Measurements from ENCODE around the gene CACNA1D.

DNA sequence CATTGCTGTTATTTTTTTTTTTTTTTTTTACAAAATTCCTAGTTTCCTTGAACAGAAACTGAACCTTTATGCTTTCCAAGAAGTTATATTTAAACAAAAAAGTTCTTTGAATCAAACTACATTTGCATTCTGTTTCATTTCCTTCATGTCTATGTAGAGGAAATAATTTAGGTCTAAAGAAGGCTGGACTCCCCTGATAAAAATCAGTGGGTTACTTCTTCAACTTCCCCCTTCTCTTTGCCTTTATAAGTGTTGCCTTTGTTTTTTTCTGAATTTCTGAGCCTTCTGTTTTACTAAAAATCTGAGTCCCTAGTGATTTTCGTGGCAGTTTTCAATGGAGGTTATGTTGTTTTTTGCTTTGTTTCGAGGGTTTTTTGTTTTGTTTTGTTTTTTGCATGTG is 199.0 kb downstream of the CACNA1D start:
- TF ChIP-seq, protein P1, sequence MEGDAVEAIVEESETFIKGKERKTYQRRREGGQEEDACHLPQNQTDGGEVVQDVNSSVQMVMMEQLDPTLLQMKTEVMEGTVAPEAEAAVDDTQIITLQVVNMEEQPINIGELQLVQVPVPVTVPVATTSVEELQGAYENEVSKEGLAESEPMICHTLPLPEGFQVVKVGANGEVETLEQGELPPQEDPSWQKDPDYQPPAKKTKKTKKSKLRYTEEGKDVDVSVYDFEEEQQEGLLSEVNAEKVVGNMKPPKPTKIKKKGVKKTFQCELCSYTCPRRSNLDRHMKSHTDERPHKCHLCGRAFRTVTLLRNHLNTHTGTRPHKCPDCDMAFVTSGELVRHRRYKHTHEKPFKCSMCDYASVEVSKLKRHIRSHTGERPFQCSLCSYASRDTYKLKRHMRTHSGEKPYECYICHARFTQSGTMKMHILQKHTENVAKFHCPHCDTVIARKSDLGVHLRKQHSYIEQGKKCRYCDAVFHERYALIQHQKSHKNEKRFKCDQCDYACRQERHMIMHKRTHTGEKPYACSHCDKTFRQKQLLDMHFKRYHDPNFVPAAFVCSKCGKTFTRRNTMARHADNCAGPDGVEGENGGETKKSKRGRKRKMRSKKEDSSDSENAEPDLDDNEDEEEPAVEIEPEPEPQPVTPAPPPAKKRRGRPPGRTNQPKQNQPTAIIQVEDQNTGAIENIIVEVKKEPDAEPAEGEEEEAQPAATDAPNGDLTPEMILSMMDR (IDR thresholded peaks at IDR 0.05; ENCODE audit: low read depth, low read length) = no peak
- TF ChIP-seq EZH2phosphoT487 (IDR thresholded peaks at IDR 0.05; ENCODE audit: low read depth) = no peak

Data from OCI-LY3 (cell line).